Panc1 (cell line): ENCODE data around the gene CD4. TPM values are rescaled to one million over a fixed set of nuclear protein-coding genes. Genes with fewer than 3 reads are reported as not detected.

Experiments used
- ATAC-seq: fragments of 200-7000 bp; cut with Tn5 transposase; 2 replicates; pipeline ENCODE4 v1.9.1; 2020; ENCODE audit warnings: mild to moderate bottlenecking, moderate library complexity
- BruUV-seq: library from RNA; stranded (reverse); fragments of 400-500 nt; replicated peaks from 2 replicates; lab custom pipeline; 2021; lab: Mats Ljungman, UMichigan
- CTCF ChIA-PET: fragments of 300-600 bp; sonication (Branson Sonifier 250); formaldehyde crosslinking; loops from one replicate; lab custom pipeline; 2022; ENCODE audit warnings: antibody characterized with exemption; lab: Charles Lee
- POLR2A ChIA-PET: fragments of 300-600 bp; sonication (Branson Sonifier 250); formaldehyde crosslinking; loops from one replicate; lab custom pipeline; 2022; ENCODE audit warnings: antibody characterized with exemption; lab: Charles Lee
- DNase-seq: peaks from one replicate; pipeline ENCODE4 v3.0.0-alpha.2; 2010; ENCODE audit warnings: low read depth, low spot score
- H3K27ac ChIP-seq: 2 replicates; pipeline ENCODE4 v1.5.1; 2011; ENCODE audit warnings: mild to moderate bottlenecking, low read length, inconsistent platforms
- H3K27me3 ChIP-seq: fragments of 200-500 bp; sonication (Bioruptor generic); 2 replicates; pipeline ENCODE4 v1.6.0; 2014; ENCODE audit warnings: low read length, inconsistent platforms; ENCODE audit not compliant: control insufficient read depth, insufficient read depth
- H3K36me3 ChIP-seq: fragments of 200-500 bp; sonication (Bioruptor generic); 2 replicates; pipeline ENCODE4 v1.5.1; 2014; ENCODE audit warnings: inconsistent platforms, mild to moderate bottlenecking, low read length, moderate library complexity; ENCODE audit not compliant: control insufficient read depth, insufficient read depth
- H3K4me1 ChIP-seq: 2 replicates; pipeline ENCODE4 v1.5.1; 2011; ENCODE audit warnings: inconsistent platforms, mild to moderate bottlenecking, low read length, moderate library complexity; ENCODE audit not compliant: control insufficient read depth, insufficient read depth
- H3K4me3 ChIP-seq, 2 experiments: 2 replicates each; pipeline ENCODE4 v1.5.1; 2011 to 2012; ENCODE audit warnings: low read depth in 2 of 2, low read length in 2 of 2, mild to moderate bottlenecking in 2 of 2, inconsistent platforms in 1 of 2, moderate library complexity in 1 of 2
- H3K9me3 ChIP-seq: fragments of 200-500 bp; sonication (Bioruptor generic); 2 replicates; pipeline ENCODE4 v1.5.1; 2014; ENCODE audit warnings: low read depth, mild to moderate bottlenecking, inconsistent platforms, low read length, moderate library complexity; ENCODE audit not compliant: control insufficient read depth, insufficient read depth
- CTCF ChIP-seq: fragments of 450-650 bp; IDR thresholded peaks from 2 replicates; pipeline ENCODE4 v1.5.1; 2017; ENCODE audit warnings: mild to moderate bottlenecking
- POLR2AphosphoS5 ChIP-seq: IDR thresholded peaks from 2 replicates; pipeline ENCODE4 v1.6.1; 2012; ENCODE audit warnings: mild to moderate bottlenecking, low read depth, low read length, moderate library complexity
- REST ChIP-seq, 2 experiments: IDR thresholded peaks; 2 replicates each; pipeline ENCODE4 v1.6.1; 2011 to 2012; ENCODE audit warnings: low read depth in 2 of 2, control low read depth in 1 of 2, low read length in 1 of 2, mild to moderate bottlenecking in 1 of 2, moderate library complexity in 1 of 2; ENCODE audit not compliant: insufficient read depth in 1 of 2
- SIN3A ChIP-seq: IDR thresholded peaks from 2 replicates; pipeline ENCODE4 v1.6.1; 2012; ENCODE audit warnings: low read depth, mild to moderate bottlenecking, low read length, moderate library complexity, borderline replicate concordance; ENCODE audit not compliant: insufficient read depth
- TCF7L2 ChIP-seq: IDR thresholded peaks from 2 replicates; pipeline ENCODE4 v1.6.1; 2011; ENCODE audit warnings: mild to moderate bottlenecking, low read depth, low read length, inconsistent platforms
- in situ Hi-C: cut with HindIII; loops from 2 replicates; pipeline ENCODE4 v1.10.0; 2016; ENCODE audit warnings: low sequenced_read_pairs, low pct_unique_long_range_greater_than_20kb
- intact Hi-C: fragments of 100-400 bp; cut with micrococcal nuclease; formaldehyde crosslinking; loops from one replicate; pipeline ENCODE4 v1.10.0; 2022; ENCODE audit not compliant: unreplicated experiment
- total RNA-seq: library from RNA; stranded (reverse); gene quantifications from one replicate; pipeline ENCODE4 v1.2.1, GENCODE V29; 2021; ENCODE audit not compliant: unreplicated experiment

CD4 gene
- total RNA-seq, 1 experiment from 2014 or later = 0.23 TPM

- TF ChIP-seq POLR2AphosphoS5 (no peak), CTCF (no peak), TCF7L2 (no peak), SIN3A (no peak), REST (IDR thresholded peaks at IDR 0.05; ENCODE audit: insufficient read depth in 1 of 2, low read depth in 2 of 2, low read length in 1 of 2) (no peak)
- Histone ChIP-seq H3K27me3 (no peaks in the 10 kb centered on the region), H3K27ac (no peak overlapping the region), H3K4me1 (no peaks in the 10 kb centered on the region; the same call in 1 of the 2 replicates), H3K36me3 (no peaks in the 10 kb centered on the region), H3K4me3 (no peak overlapping the region), H3K9me3 (no peaks in the 10 kb centered on the region)
- in situ Hi-C loops (no loop called here), intact Hi-C loops (no loop called here)
- ATAC-seq (no peak), DNase-seq (no peak)
- CTCF ChIA-PET = no interaction called here
- POLR2A ChIA-PET = no interaction called here
- BruUV-seq = no TSS peak
These were observed 50.3 kb downstream of the CD4 start for GRCh38 chr12:6839482-6840201.

GRCh38 chr12:6840330-6840729, 51.0 kb downstream of the CD4 start:
- Histone ChIP-seq H3K9me3 (no peaks in the 10 kb centered on the region), H3K27me3 (no peaks in the 10 kb centered on the region), H3K27ac (no peak overlapping the region), H3K36me3 (no peaks in the 10 kb centered on the region), H3K4me1 (no peaks in the 10 kb centered on the region; the same call in 1 of the 2 replicates), H3K4me3 (no peak overlapping the region)
- DNase-seq (no peak), ATAC-seq (no peak)
- TF ChIP-seq SIN3A (no peak), POLR2AphosphoS5 (no peak), TCF7L2 (no peak), REST (IDR thresholded peaks at IDR 0.05; ENCODE audit: insufficient read depth in 1 of 2, low read depth in 2 of 2, low read length in 1 of 2) (no peak), CTCF (no peak)
- POLR2A ChIA-PET = no interaction called here
- in situ Hi-C loops (no loop called here), intact Hi-C loops (no loop called here)
- CTCF ChIA-PET = no interaction called here
- BruUV-seq = no TSS peak
